ENCODE results near the gene GMPR2.
A peak's percentile ranks its signal among the peaks of the same experiment; 100 is the strongest.

GMPR2 gene

GRCh38 chr14:24246765-24247212 lies 14.1 kb downstream of the GMPR2 start:
- Histone ChIP-seq H3K4me2 (ENCODE audit: insufficient read depth, low read length, poor library complexity, severe bottlenecking) (no peak overlapping the region), H3K9me3 (replicated peaks in 1 of 2; ENCODE audit: control insufficient read depth in 2 of 2, insufficient read depth in 1 of 2, low read depth in 1 of 2, low read length in 2 of 2) (no peaks in the 10 kb centered on the region), H4K91ac (ENCODE audit: low read depth, low read length, poor library complexity) (no peak overlapping the region), H3K23ac (ENCODE audit: low read depth, low read length, poor library complexity) (no peak overlapping the region), H3K4me1 (ENCODE audit: control insufficient read depth in 2 of 2, insufficient read depth in 1 of 2, low read depth in 1 of 2, low read length in 2 of 2) (no peaks in the 10 kb centered on the region), H2BK12ac (ENCODE audit: low read length) (no peak overlapping the region), H4K8ac (ENCODE audit: low read depth, low read length) (no peak overlapping the region), H2BK120ac (ENCODE audit: low read depth, low read length) (no peak overlapping the region), H3K36me3 (replicated peaks in 1 of 2; ENCODE audit: control insufficient read depth in 2 of 2, insufficient read depth in 2 of 2, low read length in 2 of 2) (no peaks in the 10 kb centered on the region), H3K4me3 (ENCODE audit: low read length in 2 of 2) (no peak overlapping the region), H2BK15ac (ENCODE audit: low read length) (no peak overlapping the region), H3K79me1 (ENCODE audit: low read depth, low read length) (no peaks in the 10 kb centered on the region), H3K9ac (ENCODE audit: low read depth, low read length, poor library complexity) (no peak overlapping the region), H3K18ac (ENCODE audit: low read length) (no peak overlapping the region), H3K27me3 (ENCODE audit: control insufficient read depth in 3 of 3, insufficient read depth in 3 of 3, low read depth in 1 of 3, low read length in 3 of 3) (no peaks in the 10 kb centered on the region), H2AK5ac (ENCODE audit: low read depth, low read length) (no peak overlapping the region), H3K27ac (replicated peaks; ENCODE audit: low read length) (no peak overlapping the region), H2AFZ (ENCODE audit: low read length) (no peak overlapping the region), H3K14ac (ENCODE audit: low read length) (no peak overlapping the region), H3K4ac (ENCODE audit: low read length) (no peak overlapping the region), H2BK5ac (ENCODE audit: low read length) (no peak overlapping the region)
- no CpG with 5 or more reads among the region's 3 CpGs for WGBS, 2 donors (ENCODE audit: extremely low coverage in 2 of 2, insufficient read length in 2 of 2, insufficient replicate concordance in 1 of 2)
- DNase-seq (ENCODE audit: low spot score): no peak

GRCh38 chr14:24247422-24247821 lies 14.7 kb downstream of the GMPR2 start:
- H3K18ac ChIP-seq (ENCODE audit: low read length): no peak overlapping the region
- no peak overlapping the region for H3K9ac ChIP-seq (ENCODE audit: low read depth, low read length, poor library complexity)
- H2AFZ ChIP-seq (ENCODE audit: low read length): no peak overlapping the region
- H4K91ac ChIP-seq (ENCODE audit: low read depth, low read length, poor library complexity): no peak overlapping the region
- no peaks in the 10 kb centered on the region for H3K9me3 ChIP-seq (replicated peaks in 1 of 2; ENCODE audit: control insufficient read depth in 2 of 2, insufficient read depth in 1 of 2, low read depth in 1 of 2, low read length in 2 of 2)
- DNase-seq (ENCODE audit: low spot score): no peak
- H3K4me2 ChIP-seq (ENCODE audit: insufficient read depth, low read length, poor library complexity, severe bottlenecking): no peak overlapping the region
- no peaks in the 10 kb centered on the region for H3K79me1 ChIP-seq (ENCODE audit: low read depth, low read length)
- H2BK5ac ChIP-seq (ENCODE audit: low read length): no peak overlapping the region
- H2BK120ac ChIP-seq (ENCODE audit: low read depth, low read length): no peak overlapping the region
- no peak overlapping the region for H3K4me3 ChIP-seq (ENCODE audit: low read length in 2 of 2)
- H3K36me3 ChIP-seq (replicated peaks in 1 of 2; ENCODE audit: control insufficient read depth in 2 of 2, insufficient read depth in 2 of 2, low read length in 2 of 2): no peaks in the 10 kb centered on the region
- H3K27ac ChIP-seq (replicated peaks; ENCODE audit: low read length): no peak overlapping the region
- no peak overlapping the region for H2BK12ac ChIP-seq (ENCODE audit: low read length)
- no peak overlapping the region for H3K14ac ChIP-seq (ENCODE audit: low read length)
- no peak overlapping the region for H3K4ac ChIP-seq (ENCODE audit: low read length)
- no peaks in the 10 kb centered on the region for H3K27me3 ChIP-seq (ENCODE audit: control insufficient read depth in 3 of 3, insufficient read depth in 3 of 3, low read depth in 1 of 3, low read length in 3 of 3)
- H3K4me1 ChIP-seq (ENCODE audit: control insufficient read depth in 2 of 2, insufficient read depth in 1 of 2, low read depth in 1 of 2, low read length in 2 of 2): no peaks in the 10 kb centered on the region
- H2BK15ac ChIP-seq (ENCODE audit: low read length): no peak overlapping the region
- 100% methylated on average over 2 of the region's 7 CpGs for WGBS, 2 donors (ENCODE audit: extremely low coverage in 2 of 2, insufficient read length in 2 of 2, insufficient replicate concordance in 1 of 2)
- no peak overlapping the region for H4K8ac ChIP-seq (ENCODE audit: low read depth, low read length)
- no peak overlapping the region for H2AK5ac ChIP-seq (ENCODE audit: low read depth, low read length)
- no peak overlapping the region for H3K23ac ChIP-seq (ENCODE audit: low read depth, low read length, poor library complexity)

- Histone ChIP-seq H2BK5ac (ENCODE audit: low read length) (no peak overlapping the region), H2AK5ac (ENCODE audit: low read depth, low read length) (peak overlapping the region; percentile 21), H2BK15ac (ENCODE audit: low read length) (no peak overlapping the region), H3K36me3 (replicated peaks in 1 of 2; ENCODE audit: control insufficient read depth in 2 of 2, insufficient read depth in 2 of 2, low read length in 2 of 2) (no peaks in the 10 kb centered on the region), H3K4me2 (ENCODE audit: insufficient read depth, low read length, poor library complexity, severe bottlenecking) (no peak overlapping the region), H3K4ac (ENCODE audit: low read length) (no peak overlapping the region), H3K18ac (ENCODE audit: low read length) (no peak overlapping the region), H3K23ac (ENCODE audit: low read depth, low read length, poor library complexity) (peak overlapping the region; percentile 52), H3K4me1 (ENCODE audit: control insufficient read depth in 2 of 2, insufficient read depth in 1 of 2, low read depth in 1 of 2, low read length in 2 of 2) (no peaks in the 10 kb centered on the region), H2AFZ (ENCODE audit: low read length) (no peak overlapping the region), H3K9ac (ENCODE audit: low read depth, low read length, poor library complexity) (peak overlapping the region; percentile 13), H3K79me1 (ENCODE audit: low read depth, low read length) (no peaks in the 10 kb centered on the region), H3K9me3 (replicated peaks in 1 of 2; ENCODE audit: control insufficient read depth in 2 of 2, insufficient read depth in 1 of 2, low read depth in 1 of 2, low read length in 2 of 2) (no peaks in the 10 kb centered on the region), H3K14ac (ENCODE audit: low read length) (peak overlapping the region; percentile 47), H2BK12ac (ENCODE audit: low read length) (no peak overlapping the region), H4K8ac (ENCODE audit: low read depth, low read length) (no peak overlapping the region), H4K91ac (ENCODE audit: low read depth, low read length, poor library complexity) (no peak overlapping the region), H3K27ac (replicated peaks; ENCODE audit: low read length) (no peak overlapping the region), H2BK120ac (ENCODE audit: low read depth, low read length) (no peak overlapping the region), H3K4me3 (ENCODE audit: low read length in 2 of 2) (no peak overlapping the region), H3K27me3 (ENCODE audit: control insufficient read depth in 3 of 3, insufficient read depth in 3 of 3, low read depth in 1 of 3, low read length in 3 of 3) (no peaks in the 10 kb centered on the region)
- no peak for DNase-seq (ENCODE audit: low spot score)
- no CpG with 5 or more reads among the region's 13 CpGs for WGBS, 2 donors (ENCODE audit: extremely low coverage in 2 of 2, insufficient read length in 2 of 2, insufficient replicate concordance in 1 of 2)
Observed at GRCh38 chr14:24249230-24250021, 16.7 kb downstream of the GMPR2 start.

GRCh38 chr14:24250354-24250753 lies 17.6 kb downstream of the GMPR2 start:
- Histone ChIP-seq H2AFZ (ENCODE audit: low read length) (peak overlapping the region; percentile 37), H3K27ac (replicated peaks; ENCODE audit: low read length) (no peak overlapping the region), H2AK5ac (ENCODE audit: low read depth, low read length) (no peak overlapping the region), H3K4me2 (ENCODE audit: insufficient read depth, low read length, poor library complexity, severe bottlenecking) (no peak overlapping the region), H3K27me3 (ENCODE audit: control insufficient read depth in 3 of 3, insufficient read depth in 3 of 3, low read depth in 1 of 3, low read length in 3 of 3) (no peaks in the 10 kb centered on the region), H3K9me3 (replicated peaks in 1 of 2; ENCODE audit: control insufficient read depth in 2 of 2, insufficient read depth in 1 of 2, low read depth in 1 of 2, low read length in 2 of 2) (no peaks in the 10 kb centered on the region), H2BK5ac (ENCODE audit: low read length) (no peak overlapping the region), H3K14ac (ENCODE audit: low read length) (no peak overlapping the region), H3K36me3 (replicated peaks in 1 of 2; ENCODE audit: control insufficient read depth in 2 of 2, insufficient read depth in 2 of 2, low read length in 2 of 2) (no peaks in the 10 kb centered on the region), H3K79me1 (ENCODE audit: low read depth, low read length) (peaks cover 1% of the 10 kb centered on the region), H3K4ac (ENCODE audit: low read length) (no peak overlapping the region), H3K18ac (ENCODE audit: low read length) (no peak overlapping the region), H2BK120ac (ENCODE audit: low read depth, low read length) (no peak overlapping the region), H2BK15ac (ENCODE audit: low read length) (no peak overlapping the region), H4K8ac (ENCODE audit: low read depth, low read length) (no peak overlapping the region), H3K4me3 (ENCODE audit: low read length in 2 of 2) (no peak overlapping the region), H3K4me1 (ENCODE audit: control insufficient read depth in 2 of 2, insufficient read depth in 1 of 2, low read depth in 1 of 2, low read length in 2 of 2) (no peaks in the 10 kb centered on the region), H3K23ac (ENCODE audit: low read depth, low read length, poor library complexity) (no peak overlapping the region), H4K91ac (ENCODE audit: low read depth, low read length, poor library complexity) (no peak overlapping the region), H3K9ac (ENCODE audit: low read depth, low read length, poor library complexity) (peak overlapping the region; percentile 80), H2BK12ac (ENCODE audit: low read length) (no peak overlapping the region)
- no peak for DNase-seq (ENCODE audit: low spot score)
- WGBS, 2 donors (ENCODE audit: extremely low coverage in 2 of 2, insufficient read length in 2 of 2, insufficient replicate concordance in 1 of 2): no CpG with 5 or more reads among the region's 4 CpGs
